H1 (cell line): ENCODE measurements around the gene DBH. TPM values are rescaled to one million over a fixed set of nuclear protein-coding genes. Genes with fewer than 3 reads are reported as not detected.

ENCODE experiments used
- CTCF ChIA-PET: fragments of 300-600 bp; sonication (Branson Sonifier 250); formaldehyde crosslinking; loops from one replicate; lab custom pipeline; 2021; ENCODE audit not compliant: partially characterized antibody; lab: Charles Lee
- POLR2A ChIA-PET: fragments of 300-600 bp; sonication (Branson Sonifier 250); formaldehyde crosslinking; loops from one replicate; lab custom pipeline; 2021; ENCODE audit warnings: inconsistent platforms; ENCODE audit not compliant: partially characterized antibody; lab: Charles Lee
- DNase-seq, 2 experiments: peaks; one replicate each; pipeline versions ENCODE4 v3.0.0 to v3.0.0-alpha.2; 2010 to 2022; ENCODE audit warnings: low spot score in 2 of 2, low read depth in 1 of 2, mixed read lengths in 1 of 2
- FAIRE-seq: peaks from 2 replicates; lab custom pipeline; 2011; peaks lifted over from hg19 to GRCh38; lab: Jason Lieb, UNC
- H2AFZ ChIP-seq: 2 replicates; pipeline ENCODE4 v1.8.1; 2012; ENCODE audit warnings: low read length, inconsistent platforms
- H2AK5ac ChIP-seq: 2 replicates; pipeline ENCODE4 v1.6.1; 2013; ENCODE audit warnings: low read depth, low read length
- H2BK120ac ChIP-seq: replicated peaks from 2 replicates; pipeline ENCODE3; 2013; ENCODE audit warnings: low read depth, low read length, inconsistent platforms
- H2BK12ac ChIP-seq: 2 replicates; pipeline ENCODE4 v1.6.1; 2013; ENCODE audit warnings: low read depth, low read length
- H2BK15ac ChIP-seq: 2 replicates; pipeline ENCODE4 v1.6.1; 2013; ENCODE audit warnings: low read length
- H2BK20ac ChIP-seq: 2 replicates; pipeline ENCODE4 v1.6.1; 2013; ENCODE audit warnings: low read length
- H2BK5ac ChIP-seq: 2 replicates; pipeline ENCODE4 v1.6.1; 2013; ENCODE audit warnings: low read depth, low read length
- H3K14ac ChIP-seq: 2 replicates; pipeline ENCODE4 v1.6.1; 2013; ENCODE audit warnings: inconsistent platforms; ENCODE audit not compliant: insufficient read length
- H3K18ac ChIP-seq: 2 replicates; pipeline ENCODE4 v1.6.1; 2013; ENCODE audit warnings: low read length; ENCODE audit errors: extremely low read depth
- H3K23ac ChIP-seq: 2 replicates; pipeline ENCODE4 v1.6.1; 2013; ENCODE audit warnings: inconsistent platforms; ENCODE audit not compliant: insufficient read length
- H3K23me2 ChIP-seq: 2 replicates; pipeline ENCODE4 v1.6.1; 2013; ENCODE audit warnings: low read depth, low read length
- H3K27ac ChIP-seq: 2 replicates; pipeline ENCODE4 v1.6.1; 2011; ENCODE audit warnings: low read depth, low read length, inconsistent platforms
- H3K27me3 ChIP-seq, 4 experiments: replicated peaks in 1 of 4; 1 replicate in 1 of 4; 2 replicates in 3 of 4; pipeline versions ENCODE4 v1.6.1 to v1.8.1; 2011 to 2013; ENCODE audit warnings: low read length in 3 of 4, mild to moderate bottlenecking in 3 of 4, inconsistent platforms in 2 of 4, mixed read lengths in 2 of 4, moderate library complexity in 1 of 4; ENCODE audit not compliant: control insufficient read depth in 3 of 4, insufficient read depth in 3 of 4; ENCODE audit errors: extremely low read depth in 1 of 4
- H3K36me3 ChIP-seq, 4 experiments: 2 replicates each; pipeline versions ENCODE4 v1.6.1 to v1.8.1; 2011 to 2013; ENCODE audit warnings: mild to moderate bottlenecking in 4 of 4, low read length in 3 of 4, moderate library complexity in 2 of 4, control low read depth in 1 of 4, inconsistent platforms in 1 of 4; ENCODE audit not compliant: insufficient read depth in 4 of 4, control insufficient read depth in 2 of 4
- H3K4ac ChIP-seq: replicated peaks from 2 replicates; pipeline ENCODE3; 2013; ENCODE audit warnings: low read length, low read depth, mixed read lengths, inconsistent platforms; ENCODE audit not compliant: insufficient read length
- H3K4me1 ChIP-seq, 4 experiments: replicated peaks in 1 of 4; 1 replicate in 1 of 4; 2 replicates in 3 of 4; pipeline versions ENCODE4 v1.6.1 to v1.8.1; 2011 to 2013; ENCODE audit warnings: low read length in 3 of 4, inconsistent platforms in 2 of 4, mixed read lengths in 1 of 4; ENCODE audit not compliant: insufficient read depth in 4 of 4, control insufficient read depth in 3 of 4
- H3K4me2 ChIP-seq, 2 experiments: 2 replicates each; pipeline versions ENCODE4 v1.6.1 to v1.8.1; 2011 to 2013; ENCODE audit warnings: low read depth in 2 of 2, low read length in 2 of 2, control low read depth in 1 of 2, inconsistent platforms in 1 of 2, mild to moderate bottlenecking in 1 of 2; ENCODE audit not compliant: insufficient read depth in 1 of 2
- H3K4me3 ChIP-seq, 4 experiments: fragments of 200-600, 300-600 bp in 1 of 4; sonication (generic), shearing (Covaris generic), sonication (Bioruptor Twin) in 1 of 4; 2 replicates each; pipeline versions ENCODE4 v1.5.1 to v1.8.1; 2011 to 2016; ENCODE audit warnings: low read length in 4 of 4, low read depth in 3 of 4, control low read depth in 2 of 4, inconsistent platforms in 2 of 4, mild to moderate bottlenecking in 2 of 4, mixed read lengths in 1 of 4, moderate library complexity in 1 of 4; ENCODE audit not compliant: insufficient read depth in 2 of 4; ENCODE audit errors: extremely low read depth in 1 of 4
- H3K56ac ChIP-seq: replicated peaks from 2 replicates; pipeline ENCODE3; 2013; ENCODE audit warnings: low read depth, mild to moderate bottlenecking, mixed read lengths, low read length, inconsistent platforms; ENCODE audit not compliant: insufficient read length
- H3K79me1 ChIP-seq: 2 replicates; pipeline ENCODE4 v1.6.1; 2013; ENCODE audit warnings: low read depth, low read length, control low read depth
- H3K79me2 ChIP-seq, 2 experiments: 2 replicates each; pipeline versions ENCODE4 v1.6.1 to v1.8.1; 2012 to 2013; ENCODE audit warnings: low read length in 2 of 2, mild to moderate bottlenecking in 2 of 2, inconsistent platforms in 1 of 2; ENCODE audit not compliant: insufficient read depth in 2 of 2, control insufficient read depth in 1 of 2
- H3K9ac ChIP-seq, 4 experiments: replicated peaks in 1 of 4; 1 replicate in 1 of 4; 2 replicates in 3 of 4; pipeline versions ENCODE4 v1.6.1 to v1.8.1; 2011 to 2013; ENCODE audit warnings: low read depth in 3 of 4, low read length in 3 of 4, control low read depth in 2 of 4, mild to moderate bottlenecking in 2 of 4, moderate library complexity in 2 of 4, inconsistent platforms in 1 of 4; ENCODE audit errors: extremely low read depth in 1 of 4
- H3K9me3 ChIP-seq, 2 experiments: 2 replicates each; pipeline versions ENCODE4 v1.6.1 to v1.8.1; 2012 to 2013; ENCODE audit warnings: mild to moderate bottlenecking in 2 of 2, moderate library complexity in 2 of 2, control low read depth in 1 of 2, inconsistent platforms in 1 of 2, low read depth in 1 of 2, low read length in 1 of 2, mixed read lengths in 1 of 2; ENCODE audit not compliant: insufficient read depth in 2 of 2
- H4K20me1 ChIP-seq, 2 experiments: replicated peaks in 1 of 2; 2 replicates each; pipeline versions ENCODE3 to v1.8.1; 2011 to 2013; ENCODE audit warnings: inconsistent platforms in 2 of 2, low read length in 2 of 2, mild to moderate bottlenecking in 1 of 2; ENCODE audit not compliant: insufficient read depth in 2 of 2, control insufficient read depth in 1 of 2
- H4K5ac ChIP-seq: 2 replicates; pipeline ENCODE4 v1.6.1; 2013; ENCODE audit warnings: low read length, low read depth, mixed read lengths, inconsistent platforms; ENCODE audit not compliant: insufficient read length
- H4K8ac ChIP-seq: 2 replicates; pipeline ENCODE4 v1.8.0; 2013; ENCODE audit warnings: mild to moderate bottlenecking, moderate library complexity, low read length, inconsistent platforms; ENCODE audit not compliant: insufficient read depth; ENCODE audit errors: extremely low read depth
- H4K91ac ChIP-seq: replicated peaks from 2 replicates; pipeline ENCODE3; 2013; ENCODE audit warnings: low read length, mixed read lengths, inconsistent platforms; ENCODE audit not compliant: insufficient read length
- ASH2L ChIP-seq: fragments of 200-600, 300-600 bp; sonication (generic); IDR thresholded peaks from one replicate; pipeline ENCODE4 v1.7.1; 2017; ENCODE audit warnings: low read length
- CBX8 ChIP-seq: fragments of 300-800, 300-1000 bp; sonication (generic); IDR thresholded peaks from 2 replicates; pipeline ENCODE4 v1.7.1; 2016; ENCODE audit warnings: low read depth, low read length, borderline replicate concordance
- CTBP2 ChIP-seq: IDR thresholded peaks from 2 replicates; pipeline ENCODE4 v1.7.0; 2011; ENCODE audit warnings: borderline replicate concordance, mild to moderate bottlenecking, moderate library complexity, mixed read lengths, low read length; ENCODE audit not compliant: insufficient read depth, insufficient read length
- EGR1 ChIP-seq: IDR thresholded peaks from 2 replicates; pipeline ENCODE4 v1.6.1; 2011; ENCODE audit warnings: low read depth, low read length, borderline replicate concordance
- KDM5A ChIP-seq: fragments of 200-600 bp; IDR thresholded peaks from 2 replicates; pipeline ENCODE4 v1.7.1; 2012; ENCODE audit warnings: mild to moderate bottlenecking, low read length, inconsistent platforms, mixed read lengths
- SAP30 ChIP-seq: fragments of 300-600 bp; sonication (generic); IDR thresholded peaks from 2 replicates; pipeline ENCODE4 v1.7.1; 2012; ENCODE audit warnings: low read length, moderate library complexity, mild to moderate bottlenecking, inconsistent platforms; ENCODE audit not compliant: insufficient read depth, insufficient replicate concordance
- SRF ChIP-seq: IDR thresholded peaks from 2 replicates; pipeline ENCODE4 v1.6.1; 2011; ENCODE audit warnings: mild to moderate bottlenecking, low read depth, low read length, moderate library complexity
- TAF7 ChIP-seq: optimal IDR thresholded peaks from 2 replicates; pipeline ENCODE3; 2011; ENCODE audit warnings: low read depth, mild to moderate bottlenecking, inconsistent platforms, low read length, moderate library complexity, borderline replicate concordance
- TBP ChIP-seq: IDR thresholded peaks from 2 replicates; pipeline ENCODE4 v1.6.1; 2011; ENCODE audit warnings: low read depth, low read length, improper control_type of control experiment
- YY1 ChIP-seq: IDR thresholded peaks from 2 replicates; pipeline ENCODE4 v1.6.1; 2011; ENCODE audit warnings: low read depth, mild to moderate bottlenecking, low read length
- ZNF274 ChIP-seq: IDR thresholded peaks from 2 replicates; pipeline ENCODE4 v1.7.0; 2012; ENCODE audit warnings: low read length, borderline replicate concordance; ENCODE audit errors: extremely low read depth
- WGBS, 2 experiments: shearing (Covaris generic) in 1 of 2; methylation state at CpG; one replicate each; pipeline versions ENCODE4 v1.1.6 to v1.1.7; 2013 to 2015; ENCODE audit warnings: low lambda C conversion rate in 2 of 2, mixed read lengths in 2 of 2, inconsistent platforms in 1 of 2, low coverage in 1 of 2, missing lambda C conversion rate in 1 of 2; ENCODE audit not compliant: insufficient replicate concordance in 2 of 2, insufficient coverage in 1 of 2, insufficient read length in 1 of 2; ENCODE audit errors: extremely low coverage in 1 of 2, missing lambda C conversion rate in 1 of 2; 5-methylcytosine and 5-hydroxymethylcytosine counted together
- polyA plus RNA-seq, 7 experiments: library from polyadenylated mRNA; depleted of rRNA in 3 of 7; stranded (reverse) in 5 of 7; unstranded in 2 of 7; fragments of >200 nt in 5 of 7; fragments of 200-250 nt in 2 of 7; gene quantifications; 1 replicate in 5 of 7; 2 replicates in 1 of 7; 4 replicates in 1 of 7; pipeline versions ENCODE4 v1.2.1 to v1.2.3, GENCODE V29; 2011 to 2013; ENCODE audit warnings: missing spikeins in 2 of 7, mixed read lengths in 2 of 7
- total RNA-seq: library from RNA; stranded (reverse); fragmentation: NEBNext Ultra II Directional; extraction: Animal tissue kit (Norgen Biotek cat#: 25700); gene quantifications from 2 replicates; pipeline ENCODE4 v1.2.1, GENCODE V29; 2021
- TF ChIP-seq, protein P1 (sequence below): IDR thresholded peaks from 2 replicates; pipeline ENCODE4 v1.6.1; 2012; ENCODE audit warnings: inconsistent platforms

Gene DBH
- total and polyA plus RNA-seq, 2 of the 8 experiments (the other 6 are each of a cell fraction or from before 2014, with no cell fraction given) = 0.18 TPM; not detected in 1

DNA sequence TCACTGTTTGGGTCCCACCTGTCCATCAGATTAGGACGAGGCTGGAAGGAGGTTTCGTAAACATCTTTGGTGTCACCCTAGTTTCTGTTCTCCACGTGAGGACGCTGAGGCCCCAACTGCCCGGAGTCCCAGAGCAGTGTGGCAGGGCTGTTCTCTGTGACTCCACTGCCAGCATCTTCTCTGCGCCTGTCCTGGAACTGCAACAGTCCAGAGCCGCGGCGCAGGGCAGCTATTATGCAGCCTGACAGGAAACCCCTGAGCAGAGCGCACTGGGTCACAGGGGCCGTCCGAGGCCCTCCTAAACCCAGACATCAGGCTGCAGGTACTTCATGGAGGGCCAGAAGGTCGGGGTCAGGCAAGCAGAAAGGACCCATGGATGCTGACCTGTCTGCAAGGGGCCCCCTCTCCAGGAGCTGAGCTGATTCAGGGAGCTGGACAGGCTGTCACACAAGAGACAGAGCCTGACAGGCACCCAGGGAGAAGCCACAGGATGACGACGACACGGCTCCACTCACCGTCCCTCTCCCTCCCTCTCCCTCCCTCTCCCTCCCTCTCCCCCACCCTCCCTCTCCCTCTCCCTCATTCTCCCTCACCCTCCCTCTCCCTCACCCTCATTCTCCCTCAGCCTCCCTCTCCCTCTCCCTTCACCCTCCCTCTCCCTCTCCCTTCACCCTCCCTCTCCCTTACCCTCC is 31.7 kb downstream of the DBH start:
- 82% methylated on average over 8 of the region's 17 CpGs; no CpG with 5 or more reads in 1 of the 2 experiments for WGBS, 2 experiments
- Histone ChIP-seq H4K91ac (no peak overlapping the region), H3K14ac (no peak overlapping the region), H3K79me2 (no peaks in the 10 kb centered on the region), H3K9me3 (no peaks in the 10 kb centered on the region; a peak in 1 of 4 replicates), H2BK120ac (no peak overlapping the region), H2BK5ac (no peak overlapping the region), H3K79me1 (no peaks in the 10 kb centered on the region), H2BK20ac (no peak overlapping the region), H3K27me3 (no peaks in the 10 kb centered on the region; a peak in 1 of 7 replicates), H3K4me3 (no peak overlapping the region), H4K8ac (peak overlapping the region; percentile 2; the same call in 1 of the 2 replicates), H3K23ac (no peak overlapping the region), H3K23me2 (no peaks in the 10 kb centered on the region), H3K4ac (no peak overlapping the region), H2AFZ (no peak overlapping the region), H3K27ac (no peak overlapping the region), H3K18ac (no peak overlapping the region), H2BK12ac (no peak overlapping the region), H4K20me1 (no peaks in the 10 kb centered on the region), H3K4me2 (no peak overlapping the region), H2BK15ac (no peak overlapping the region), H3K9ac (no peak overlapping the region), H3K36me3 (no peaks in the 10 kb centered on the region), H2AK5ac (no peak overlapping the region), H3K4me1 (peaks cover 0 to 5% (median 0%) of the 10 kb centered on the region in 4 experiments; a peak in 3 of 7 replicates), H4K5ac (no peak overlapping the region), H3K56ac (no peak overlapping the region)
- CTCF ChIA-PET = interaction anchor here (0.7 to 1.4 kb wide), 2 partner anchors 8 to 23 kb away, joined by 3 to 5 read pairs; no protein-coding TSS in a partner anchor
- POLR2A ChIA-PET = interaction anchor here (2.7 kb wide), 1 partner anchor 12 kb away, joined by 7 read pairs; no protein-coding TSS in a partner anchor
- no peak for DNase-seq
- FAIRE-seq = no peak
- TF ChIP-seq YY1 = no peak
- TF ChIP-seq TBP = no peak
- TF ChIP-seq ASH2L = no peak
- TF ChIP-seq EGR1 = no peak
- TF ChIP-seq, protein P1, sequence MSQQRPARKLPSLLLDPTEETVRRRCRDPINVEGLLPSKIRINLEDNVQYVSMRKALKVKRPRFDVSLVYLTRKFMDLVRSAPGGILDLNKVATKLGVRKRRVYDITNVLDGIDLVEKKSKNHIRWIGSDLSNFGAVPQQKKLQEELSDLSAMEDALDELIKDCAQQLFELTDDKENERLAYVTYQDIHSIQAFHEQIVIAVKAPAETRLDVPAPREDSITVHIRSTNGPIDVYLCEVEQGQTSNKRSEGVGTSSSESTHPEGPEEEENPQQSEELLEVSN = no peak
- no peak for TF ChIP-seq TAF7
- no peak for TF ChIP-seq SAP30
- no peak for TF ChIP-seq KDM5A
- no peak for TF ChIP-seq CTBP2
- TF ChIP-seq SRF = no peak
- no peak for TF ChIP-seq ZNF274
- TF ChIP-seq CBX8 = no peak
